ENCODE results near the gene CCDC57. TPM values are rescaled to one million over a fixed set of nuclear protein-coding genes. Genes with fewer than 3 reads are reported as not detected.
A peak's percentile ranks its signal among the peaks of the same experiment; 100 is the strongest.

Gene CCDC57
- total RNA-seq, 1 experiment from 2014 or later: 31.0 TPM

GRCh38 chr17:82236142-82236971 is 23.7 kb upstream of the CCDC57 start:
- peak; percentile 82 to 92 for TF ChIP-seq CTCF (IDR thresholded peaks at IDR 0.05; ENCODE audit: insufficient read depth in 1 of 2, low read depth in 1 of 2, low read length in 1 of 2, severe bottlenecking in 1 of 2, unreplicated experiment in 1 of 2)
- H3K9me3 Mint-ChIP-seq (ENCODE audit: unreplicated experiment): no peaks in the 10 kb centered on the region
- POLR2A ChIA-PET: no interaction called here

GRCh38 chr17:82235775-82236141 is 23.1 kb upstream of the CCDC57 start:
- H3K4me3 ChIP-seq (ENCODE audit: low read depth, low read length): no peak overlapping the region
- Mint-ChIP-seq H3K4me1 (ENCODE audit: low read depth, unreplicated experiment) (no peaks in the 10 kb centered on the region), H3K27me3 (ENCODE audit: insufficient read depth, unreplicated experiment) (no peaks in the 10 kb centered on the region), H3K4me3 (ENCODE audit: unreplicated experiment) (no peak overlapping the region), H3K36me3 (ENCODE audit: insufficient read depth, unreplicated experiment) (peaks cover 39% of the 10 kb centered on the region), H3K9me3 (ENCODE audit: unreplicated experiment) (no peaks in the 10 kb centered on the region), H3K27ac (ENCODE audit: unreplicated experiment) (no peak overlapping the region)
- H3K4me1 ChIP-seq: peaks cover 36% of the 10 kb centered on the region
- no peak for TF ChIP-seq CTCF (IDR thresholded peaks at IDR 0.05; ENCODE audit: insufficient read depth in 1 of 2, low read depth in 1 of 2, low read length in 1 of 2, severe bottlenecking in 1 of 2, unreplicated experiment in 1 of 2)
- H3K27me3 ChIP-seq (replicated peaks; ENCODE audit: control insufficient read depth, insufficient read depth, low read length): no peaks in the 10 kb centered on the region
- CTCF ChIA-PET: interaction anchor here (0.6 to 1.7 kb wide), 10 partner anchors 10 to 205 kb away, joined by 3 to 5 read pairs (median 4); no protein-coding TSS in a partner anchor
- no peaks in the 10 kb centered on the region for H3K36me3 ChIP-seq (ENCODE audit: control insufficient read depth, insufficient read depth, low read length)
- POLR2A ChIA-PET: interaction anchor here (0.9 kb wide), 1 partner anchor 95 kb away, joined by 3 read pairs; no protein-coding TSS in a partner anchor
- H3K9me3 ChIP-seq: no peaks in the 10 kb centered on the region
- intact Hi-C loops (cut with micrococcal nuclease; ENCODE audit: unreplicated experiment): loop anchor here (2.0 kb wide), 1 partner anchor 29 kb away; no protein-coding TSS in a partner anchor
- DNase-seq: no peak
- BruUV-seq (replicated peaks): no TSS peak

More at GRCh38 chr17:82236142-82236971, 23.7 kb upstream of the CCDC57 start:
- H3K27me3 Mint-ChIP-seq (ENCODE audit: insufficient read depth, unreplicated experiment): no peaks in the 10 kb centered on the region
- no peaks in the 10 kb centered on the region for H3K9me3 ChIP-seq
- no peak overlapping the region for H3K4me3 ChIP-seq (ENCODE audit: low read depth, low read length)
- no peaks in the 10 kb centered on the region for H3K36me3 ChIP-seq (ENCODE audit: control insufficient read depth, insufficient read depth, low read length)
- H3K36me3 Mint-ChIP-seq (ENCODE audit: insufficient read depth, unreplicated experiment): peaks cover 45% of the 10 kb centered on the region
- H3K4me1 Mint-ChIP-seq (ENCODE audit: low read depth, unreplicated experiment): no peaks in the 10 kb centered on the region
- H3K27ac Mint-ChIP-seq (ENCODE audit: unreplicated experiment): no peak overlapping the region
- no peaks in the 10 kb centered on the region for H3K27me3 ChIP-seq (replicated peaks; ENCODE audit: control insufficient read depth, insufficient read depth, low read length)
- CTCF ChIA-PET: interaction anchor here (0.6 to 1.7 kb wide), 11 partner anchors 9 to 206 kb away, joined by 3 to 5 read pairs (median 4); no protein-coding TSS in a partner anchor
- intact Hi-C loops (cut with micrococcal nuclease; ENCODE audit: unreplicated experiment): no loop called here
- H3K4me3 Mint-ChIP-seq (ENCODE audit: unreplicated experiment): no peak overlapping the region
- H3K4me1 ChIP-seq: peaks cover 35% of the 10 kb centered on the region
- DNase-seq: peak in 1 of 2 experiments; percentile 72
- no TSS peak for BruUV-seq (replicated peaks)

GRCh38 chr17:82235056-82235774 is 22.6 kb upstream of the CCDC57 start:
- peaks cover 39% of the 10 kb centered on the region for H3K4me1 ChIP-seq
- Mint-ChIP-seq H3K9me3 (ENCODE audit: unreplicated experiment) (no peaks in the 10 kb centered on the region), H3K4me1 (ENCODE audit: low read depth, unreplicated experiment) (no peaks in the 10 kb centered on the region), H3K27ac (ENCODE audit: unreplicated experiment) (peak overlapping the region; percentile 20), H3K27me3 (ENCODE audit: insufficient read depth, unreplicated experiment) (no peaks in the 10 kb centered on the region), H3K36me3 (ENCODE audit: insufficient read depth, unreplicated experiment) (peaks cover 34% of the 10 kb centered on the region), H3K4me3 (ENCODE audit: unreplicated experiment) (no peak overlapping the region)
- TF ChIP-seq CTCF (IDR thresholded peaks at IDR 0.05; ENCODE audit: insufficient read depth in 1 of 2, low read depth in 1 of 2, low read length in 1 of 2, severe bottlenecking in 1 of 2, unreplicated experiment in 1 of 2): no peak
- no peaks in the 10 kb centered on the region for H3K9me3 ChIP-seq
- H3K36me3 ChIP-seq (ENCODE audit: control insufficient read depth, insufficient read depth, low read length): no peaks in the 10 kb centered on the region
- BruUV-seq (replicated peaks): no TSS peak
- no peak for DNase-seq
- CTCF ChIA-PET: interaction anchor here (1.0 to 1.7 kb wide), 3 partner anchors 10 to 205 kb away, joined by 3 to 4 read pairs (median 4); no protein-coding TSS in a partner anchor
- intact Hi-C loops (cut with micrococcal nuclease; ENCODE audit: unreplicated experiment): loop anchor here (2.0 kb wide), 1 partner anchor 28 kb away; no protein-coding TSS in a partner anchor
- no peak overlapping the region for H3K4me3 ChIP-seq (ENCODE audit: low read depth, low read length)
- POLR2A ChIA-PET: interaction anchor here (0.9 kb wide), 1 partner anchor 96 kb away, joined by 3 read pairs; no protein-coding TSS in a partner anchor
- no peaks in the 10 kb centered on the region for H3K27me3 ChIP-seq (replicated peaks; ENCODE audit: control insufficient read depth, insufficient read depth, low read length)
